ENCODE measurements around the gene PURB.

DNA sequence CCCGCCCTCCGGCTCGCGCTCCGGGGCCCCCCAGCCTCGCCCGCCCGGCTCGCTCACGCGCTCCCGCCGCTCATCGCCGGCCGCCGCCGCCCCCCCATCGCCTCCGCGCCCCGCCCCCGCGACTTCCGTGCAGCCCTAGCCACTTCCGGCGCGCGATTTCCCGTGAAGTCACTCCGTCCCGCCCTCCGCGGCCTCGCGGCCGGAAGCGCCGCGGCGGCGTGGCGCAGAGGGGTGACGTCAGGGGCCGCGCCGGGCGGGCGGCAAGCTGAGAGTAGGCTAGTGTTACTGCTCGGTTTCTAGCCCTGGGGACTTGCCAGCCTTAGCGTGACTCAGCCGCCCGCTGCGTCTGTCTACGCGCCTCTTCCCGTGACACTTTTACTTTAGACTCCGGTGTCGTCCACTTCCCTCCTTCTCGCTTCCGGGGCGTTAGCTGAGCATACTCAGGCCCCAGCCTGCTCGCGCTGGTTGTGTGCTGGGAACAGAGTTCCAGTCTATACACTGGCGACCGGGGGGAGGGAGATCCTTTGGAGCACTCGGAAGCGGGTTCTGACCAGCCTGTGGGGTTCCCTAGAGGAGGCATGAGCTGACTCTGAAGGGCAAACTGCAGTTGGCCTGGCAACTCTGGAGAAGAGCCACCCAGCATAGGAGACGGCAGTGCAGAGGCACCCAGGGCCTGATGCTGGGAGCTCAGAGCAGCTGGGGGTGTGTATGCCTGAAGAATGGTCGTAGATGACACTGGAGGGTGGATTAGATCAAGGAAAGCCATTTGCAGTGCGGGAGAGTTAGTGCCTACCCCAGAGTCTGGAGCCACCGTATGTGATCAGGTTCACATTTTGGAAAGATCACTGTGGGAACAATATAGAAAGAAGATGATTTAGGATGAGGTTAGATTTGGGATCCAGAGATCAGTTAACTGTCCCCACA is at the start of gene PURB:
- TF ChIP-seq, protein P1, sequence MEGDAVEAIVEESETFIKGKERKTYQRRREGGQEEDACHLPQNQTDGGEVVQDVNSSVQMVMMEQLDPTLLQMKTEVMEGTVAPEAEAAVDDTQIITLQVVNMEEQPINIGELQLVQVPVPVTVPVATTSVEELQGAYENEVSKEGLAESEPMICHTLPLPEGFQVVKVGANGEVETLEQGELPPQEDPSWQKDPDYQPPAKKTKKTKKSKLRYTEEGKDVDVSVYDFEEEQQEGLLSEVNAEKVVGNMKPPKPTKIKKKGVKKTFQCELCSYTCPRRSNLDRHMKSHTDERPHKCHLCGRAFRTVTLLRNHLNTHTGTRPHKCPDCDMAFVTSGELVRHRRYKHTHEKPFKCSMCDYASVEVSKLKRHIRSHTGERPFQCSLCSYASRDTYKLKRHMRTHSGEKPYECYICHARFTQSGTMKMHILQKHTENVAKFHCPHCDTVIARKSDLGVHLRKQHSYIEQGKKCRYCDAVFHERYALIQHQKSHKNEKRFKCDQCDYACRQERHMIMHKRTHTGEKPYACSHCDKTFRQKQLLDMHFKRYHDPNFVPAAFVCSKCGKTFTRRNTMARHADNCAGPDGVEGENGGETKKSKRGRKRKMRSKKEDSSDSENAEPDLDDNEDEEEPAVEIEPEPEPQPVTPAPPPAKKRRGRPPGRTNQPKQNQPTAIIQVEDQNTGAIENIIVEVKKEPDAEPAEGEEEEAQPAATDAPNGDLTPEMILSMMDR (IDR thresholded peaks at IDR 0.05; ENCODE audit: low read length): no peak
- TF ChIP-seq EZH2phosphoT487 (IDR thresholded peaks at IDR 0.05; ENCODE audit: low read length): no peak
